MM.1S (cell line): ENCODE results near the gene PVR.

Source experiments
- CTCF ChIP-seq: fragments of 300-600 bp; sonication (generic); IDR thresholded peaks from 2 replicates; pipeline ENCODE4 v1.5.1; 2016; ENCODE audit warnings: antibody characterized with exemption, low read length, mixed read lengths
- EZH2 ChIP-seq: fragments of 300-600 bp; sonication (generic); optimal IDR thresholded peaks from 2 replicates; pipeline ENCODE3; 2017; ENCODE audit warnings: low read depth, mild to moderate bottlenecking, antibody characterized with exemption, low read length, mixed read lengths

- no peak for TF ChIP-seq CTCF
- TF ChIP-seq EZH2, result no peak
Measured at GRCh38 chr19:44627631-44628030, 16.1 kb upstream of the PVR start.
